ENCODE measurements around the gene SERPINA6.

DNA sequence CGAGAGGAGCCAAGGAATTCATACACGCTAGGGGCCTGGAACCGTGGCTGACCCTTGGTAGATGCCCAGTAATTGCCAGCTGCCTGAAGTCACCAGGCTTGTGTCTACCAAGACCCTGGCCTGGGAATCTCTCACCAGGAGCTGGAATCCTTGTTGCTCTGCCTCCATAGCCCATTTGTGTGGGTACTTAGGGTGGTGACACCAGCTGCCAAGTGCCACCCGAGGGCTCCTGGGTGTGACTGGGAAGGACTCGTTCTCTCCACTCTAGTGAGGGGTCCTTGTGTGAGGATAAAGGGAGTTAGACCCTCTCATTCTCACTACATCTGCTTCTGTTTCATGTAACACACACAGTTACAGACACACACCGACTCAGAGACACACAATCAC, 47.4 kb upstream of the SERPINA6 start:
- no peak for TF ChIP-seq POLR2AphosphoS5 (IDR thresholded peaks at IDR 0.05; ENCODE audit: low read depth, low read length)
- TF ChIP-seq, protein P1, sequence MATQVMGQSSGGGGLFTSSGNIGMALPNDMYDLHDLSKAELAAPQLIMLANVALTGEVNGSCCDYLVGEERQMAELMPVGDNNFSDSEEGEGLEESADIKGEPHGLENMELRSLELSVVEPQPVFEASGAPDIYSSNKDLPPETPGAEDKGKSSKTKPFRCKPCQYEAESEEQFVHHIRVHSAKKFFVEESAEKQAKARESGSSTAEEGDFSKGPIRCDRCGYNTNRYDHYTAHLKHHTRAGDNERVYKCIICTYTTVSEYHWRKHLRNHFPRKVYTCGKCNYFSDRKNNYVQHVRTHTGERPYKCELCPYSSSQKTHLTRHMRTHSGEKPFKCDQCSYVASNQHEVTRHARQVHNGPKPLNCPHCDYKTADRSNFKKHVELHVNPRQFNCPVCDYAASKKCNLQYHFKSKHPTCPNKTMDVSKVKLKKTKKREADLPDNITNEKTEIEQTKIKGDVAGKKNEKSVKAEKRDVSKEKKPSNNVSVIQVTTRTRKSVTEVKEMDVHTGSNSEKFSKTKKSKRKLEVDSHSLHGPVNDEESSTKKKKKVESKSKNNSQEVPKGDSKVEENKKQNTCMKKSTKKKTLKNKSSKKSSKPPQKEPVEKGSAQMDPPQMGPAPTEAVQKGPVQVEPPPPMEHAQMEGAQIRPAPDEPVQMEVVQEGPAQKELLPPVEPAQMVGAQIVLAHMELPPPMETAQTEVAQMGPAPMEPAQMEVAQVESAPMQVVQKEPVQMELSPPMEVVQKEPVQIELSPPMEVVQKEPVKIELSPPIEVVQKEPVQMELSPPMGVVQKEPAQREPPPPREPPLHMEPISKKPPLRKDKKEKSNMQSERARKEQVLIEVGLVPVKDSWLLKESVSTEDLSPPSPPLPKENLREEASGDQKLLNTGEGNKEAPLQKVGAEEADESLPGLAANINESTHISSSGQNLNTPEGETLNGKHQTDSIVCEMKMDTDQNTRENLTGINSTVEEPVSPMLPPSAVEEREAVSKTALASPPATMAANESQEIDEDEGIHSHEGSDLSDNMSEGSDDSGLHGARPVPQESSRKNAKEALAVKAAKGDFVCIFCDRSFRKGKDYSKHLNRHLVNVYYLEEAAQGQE (IDR thresholded peaks at IDR 0.05; ENCODE audit: insufficient read depth in 1 of 2, low read depth in 2 of 2, low read length in 2 of 2) = no peak

Measured in PFSK-1 (cell line).